Dendritic cell treated with granulocyte-macrophage colony-stimulating factor and Interleukin-4, amounts not matched to agents 40 ng/mL and 50 ng/mL, for 4 days (primary cell): ENCODE data around the gene FEM1C.

Source experiments
- H3K27ac Mint-ChIP-seq: one replicate; pipeline ENCODE4 v1.8.0; 2022; ENCODE audit warnings: mild to moderate bottlenecking, mixed read lengths
- H3K27me3 Mint-ChIP-seq: one replicate; pipeline ENCODE4 v1.8.0; 2022; ENCODE audit warnings: mild to moderate bottlenecking, mixed read lengths
- H3K36me3 Mint-ChIP-seq: one replicate; pipeline ENCODE4 v1.8.0; 2022; ENCODE audit warnings: low read depth, mixed read lengths
- H3K4me1 Mint-ChIP-seq: one replicate; pipeline ENCODE4 v1.8.0; 2022; ENCODE audit warnings: low read depth, mixed read lengths
- H3K4me3 Mint-ChIP-seq: one replicate; pipeline ENCODE4 v1.8.0; 2022; ENCODE audit warnings: mild to moderate bottlenecking, moderate library complexity, mixed read lengths
- H3K9me3 Mint-ChIP-seq: one replicate; pipeline ENCODE4 v1.8.0; 2022; ENCODE audit warnings: mixed read lengths
- intact Hi-C: fragments of 100-400 bp; cut with micrococcal nuclease; formaldehyde crosslinking; loops from one replicate; pipeline ENCODE4 v1.15.0; 2022

The FEM1C gene

GRCh38 chr5:115472271-115473025, 72.1 kb downstream of the FEM1C start:
- H3K27me3 Mint-ChIP-seq = peaks cover 1% of the 10 kb centered on the region
- H3K36me3 Mint-ChIP-seq = peaks cover 6% of the 10 kb centered on the region
- no peak overlapping the region for H3K4me3 Mint-ChIP-seq
- H3K9me3 Mint-ChIP-seq = peaks cover 6% of the 10 kb centered on the region
- intact Hi-C loops = no loop called here
- H3K4me1 Mint-ChIP-seq = peaks cover 57% of the 10 kb centered on the region
- H3K27ac Mint-ChIP-seq = peak overlapping the region; percentile 83

DNA sequence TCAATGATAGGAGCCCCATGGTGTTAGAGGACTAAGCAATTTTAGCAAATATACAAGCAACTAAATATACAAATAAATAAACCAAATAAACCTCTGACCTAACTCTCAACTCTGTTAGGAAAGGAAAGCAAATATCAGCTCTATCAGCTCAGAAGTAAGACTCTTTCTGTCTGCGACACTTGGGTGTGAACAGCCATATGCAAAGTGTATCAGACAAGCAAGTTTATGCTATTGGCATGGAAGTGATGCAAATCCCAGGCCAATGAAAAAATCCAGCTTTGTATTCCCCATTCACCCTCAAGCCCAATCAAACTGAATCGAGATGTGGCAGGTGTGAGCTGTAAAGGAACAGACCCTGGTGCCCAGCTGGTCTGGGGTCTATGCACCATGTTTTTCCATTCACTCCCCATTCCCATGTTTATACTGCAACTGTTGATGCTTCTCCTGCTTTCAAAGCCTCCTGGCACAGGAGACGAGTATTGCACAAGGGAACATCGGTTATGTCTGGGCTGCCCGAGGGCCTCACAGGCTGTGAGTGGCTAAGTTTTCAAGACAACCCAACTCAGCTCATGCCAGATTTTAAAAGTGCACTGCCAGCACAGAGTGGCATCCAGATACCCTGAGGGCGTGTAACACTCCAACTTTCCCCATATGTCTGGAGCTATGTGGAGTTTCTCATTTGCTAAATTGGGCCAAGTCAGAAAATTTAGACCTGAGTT, 73.1 kb downstream of the FEM1C start:
- Mint-ChIP-seq H3K4me1 (peaks cover 57% of the 10 kb centered on the region), H3K27me3 (peaks cover 1% of the 10 kb centered on the region), H3K36me3 (peaks cover 6% of the 10 kb centered on the region), H3K9me3 (no peaks in the 10 kb centered on the region), H3K4me3 (no peak overlapping the region), H3K27ac (no peak overlapping the region)
- intact Hi-C loops = no loop called here

DNA sequence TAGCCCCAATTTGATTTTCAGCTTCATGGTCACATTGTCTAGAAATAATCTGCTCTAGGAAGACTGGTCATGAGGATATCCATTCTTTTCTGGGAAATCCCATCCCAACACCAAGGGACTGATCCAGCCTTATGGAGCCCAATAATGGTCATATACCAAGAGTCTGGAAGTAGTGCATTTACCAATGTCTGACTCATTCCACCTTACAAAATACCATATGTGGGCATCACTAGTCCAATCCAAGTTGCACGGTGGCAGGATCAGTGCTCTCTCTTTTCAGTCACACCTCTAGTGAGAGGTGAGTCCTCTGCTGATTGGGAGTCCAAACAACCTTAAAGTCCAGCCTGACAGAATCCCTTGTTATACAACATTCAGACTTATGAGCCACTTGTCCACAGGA, 73.7 kb downstream of the FEM1C start:
- intact Hi-C loops = no loop called here
- no peak overlapping the region for H3K4me3 Mint-ChIP-seq
- peaks cover 1% of the 10 kb centered on the region for H3K27me3 Mint-ChIP-seq
- H3K36me3 Mint-ChIP-seq = peaks cover 6% of the 10 kb centered on the region
- H3K4me1 Mint-ChIP-seq = peaks cover 52% of the 10 kb centered on the region
- no peaks in the 10 kb centered on the region for H3K9me3 Mint-ChIP-seq
- no peak overlapping the region for H3K27ac Mint-ChIP-seq
